Calu3 (cell line): ENCODE results near the gene FASTKD3. TPM values are rescaled to one million over a fixed set of nuclear protein-coding genes. Genes with fewer than 3 reads are reported as not detected.
A peak's percentile ranks its signal among the peaks of the same experiment; 100 is the strongest.

ENCODE experiments used
- BruUV-seq: library from RNA; stranded (reverse); fragments of 400-500 nt; replicated peaks from 2 replicates; lab custom pipeline; 2021; lab: Mats Ljungman, UMichigan
- CTCF ChIA-PET: fragments of 300-600 bp; sonication (Branson Sonifier 250); formaldehyde crosslinking; loops from one replicate; lab custom pipeline; 2022; ENCODE audit warnings: antibody characterized with exemption; lab: Charles Lee
- DNase-seq: peaks from one replicate; pipeline ENCODE4 v3.0.0; 2022
- H3K27ac Mint-ChIP-seq: one replicate; pipeline ENCODE4 v1.8.0; 2022; ENCODE audit warnings: mixed read lengths; ENCODE audit not compliant: unreplicated experiment
- H3K27me3 Mint-ChIP-seq: one replicate; pipeline ENCODE4 v1.8.0; 2022; ENCODE audit warnings: mixed read lengths; ENCODE audit not compliant: unreplicated experiment
- H3K36me3 Mint-ChIP-seq: one replicate; pipeline ENCODE4 v1.8.0; 2022; ENCODE audit warnings: mild to moderate bottlenecking, moderate library complexity, mixed read lengths; ENCODE audit not compliant: insufficient read depth, unreplicated experiment
- H3K4me1 Mint-ChIP-seq: one replicate; pipeline ENCODE4 v1.8.0; 2022; ENCODE audit warnings: mild to moderate bottlenecking, low read depth, mixed read lengths; ENCODE audit not compliant: unreplicated experiment
- H3K4me3 Mint-ChIP-seq: one replicate; pipeline ENCODE4 v1.8.0; 2022; ENCODE audit warnings: mild to moderate bottlenecking, low read depth, moderate library complexity, mixed read lengths; ENCODE audit not compliant: unreplicated experiment
- H3K9me3 Mint-ChIP-seq: one replicate; pipeline ENCODE4 v1.8.0; 2022; ENCODE audit warnings: low read depth, mixed read lengths; ENCODE audit not compliant: unreplicated experiment
- CTCF ChIP-seq: fragments of 200-600 bp; IDR thresholded peaks from one replicate; pipeline ENCODE4 v1.8.0; 2022; ENCODE audit warnings: antibody characterized with exemption; ENCODE audit not compliant: unreplicated experiment
- intact Hi-C: fragments of 100-400 bp; cut with micrococcal nuclease; formaldehyde crosslinking; loops from one replicate; pipeline ENCODE4 v1.10.0; 2022; ENCODE audit not compliant: unreplicated experiment
- total RNA-seq: library from RNA; stranded (reverse); gene quantifications from 2 replicates; pipeline ENCODE4 v1.2.3, GENCODE V29; 2022

Gene FASTKD3
- total RNA-seq, 1 experiment from 2014 or later: 13.5 TPM

- no peaks in the 10 kb centered on the region for H3K36me3 Mint-ChIP-seq
- intact Hi-C loops: no loop called here
- no peak overlapping the region for H3K27ac Mint-ChIP-seq
- H3K9me3 Mint-ChIP-seq: no peaks in the 10 kb centered on the region
- CTCF ChIA-PET: no interaction called here
- no peaks in the 10 kb centered on the region for H3K4me1 Mint-ChIP-seq
- TF ChIP-seq CTCF: no peak
- BruUV-seq: no TSS peak
- no peak for DNase-seq
- H3K4me3 Mint-ChIP-seq: no peak overlapping the region
- peaks cover 48% of the 10 kb centered on the region for H3K27me3 Mint-ChIP-seq
Measured at GRCh38 chr5:7822449-7822848, 46.4 kb downstream of the FASTKD3 start.

- Mint-ChIP-seq H3K27me3 (peaks cover 76% of the 10 kb centered on the region), H3K4me1 (no peaks in the 10 kb centered on the region), H3K36me3 (no peaks in the 10 kb centered on the region), H3K9me3 (no peaks in the 10 kb centered on the region), H3K4me3 (no peak overlapping the region), H3K27ac (no peak overlapping the region)
- DNase-seq: no peak
- CTCF ChIA-PET: interaction anchor here (0.7 kb wide), 1 partner anchor 1961 kb away, joined by 3 read pairs; no protein-coding TSS in a partner anchor
- no TSS peak for BruUV-seq
- intact Hi-C loops: loop anchor here (2.0 to 10.0 kb wide), 2 partner anchors 556 to 1002 kb away; no protein-coding TSS in a partner anchor
- TF ChIP-seq CTCF: no peak
Measured at GRCh38 chr5:7816535-7816901, 52.3 kb downstream of the FASTKD3 start.

- CTCF ChIA-PET: no interaction called here
- Mint-ChIP-seq H3K4me1 (no peaks in the 10 kb centered on the region), H3K27me3 (peaks cover 71% of the 10 kb centered on the region), H3K9me3 (no peaks in the 10 kb centered on the region), H3K27ac (no peak overlapping the region), H3K36me3 (no peaks in the 10 kb centered on the region), H3K4me3 (no peak overlapping the region)
- intact Hi-C loops: loop anchor here (2.0 to 10.0 kb wide), 2 partner anchors 555 to 1001 kb away; no protein-coding TSS in a partner anchor
- peak; percentile 90 for DNase-seq
- BruUV-seq: no TSS peak
- peak; percentile 86 for TF ChIP-seq CTCF
Measured at GRCh38 chr5:7815892-7816534, 52.8 kb downstream of the FASTKD3 start.

GRCh38 chr5:7814816-7815215 lies 54.0 kb downstream of the FASTKD3 start:
- peaks cover 70% of the 10 kb centered on the region for H3K27me3 Mint-ChIP-seq
- CTCF ChIA-PET: no interaction called here
- BruUV-seq: no TSS peak

More at GRCh38 chr5:7814816-7815215, 54.0 kb downstream of the FASTKD3 start:
- DNase-seq: no peak
- TF ChIP-seq CTCF: no peak
- intact Hi-C loops: loop anchor here (10.0 kb wide), 1 partner anchor 1000 kb away; no protein-coding TSS in a partner anchor
- Mint-ChIP-seq H3K9me3 (no peaks in the 10 kb centered on the region), H3K4me3 (no peak overlapping the region), H3K36me3 (no peaks in the 10 kb centered on the region), H3K27ac (no peak overlapping the region), H3K4me1 (no peaks in the 10 kb centered on the region)
